ENCODE results near the gene UGT3A1.
A peak's percentile ranks its signal among the peaks of the same experiment; 100 is the strongest.

DNA sequence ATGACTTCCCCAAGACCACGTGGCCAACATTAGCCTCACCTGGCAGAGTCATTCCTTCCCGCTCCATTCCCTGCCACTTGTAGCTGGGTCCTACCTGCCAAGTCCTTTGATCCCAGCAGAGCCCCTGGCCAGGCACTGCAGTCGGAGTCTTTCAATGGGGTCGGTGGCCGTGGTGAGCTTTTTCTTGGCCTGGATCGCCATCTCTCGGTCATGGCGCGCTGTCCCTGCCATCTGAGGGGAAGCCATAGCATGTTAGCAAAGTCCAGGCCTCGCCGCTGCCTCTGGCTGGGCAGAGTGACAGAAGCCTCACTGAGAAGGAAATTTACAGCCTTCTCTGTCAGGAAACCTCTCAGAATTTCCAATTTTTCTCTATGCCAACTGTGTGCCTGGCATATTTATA is 70.3 kb downstream of the UGT3A1 start:
- no peak for TF ChIP-seq EZH2 (IDR thresholded peaks at IDR 0.05; ENCODE audit: borderline replicate concordance, low read length)
- TF ChIP-seq, protein P1, sequence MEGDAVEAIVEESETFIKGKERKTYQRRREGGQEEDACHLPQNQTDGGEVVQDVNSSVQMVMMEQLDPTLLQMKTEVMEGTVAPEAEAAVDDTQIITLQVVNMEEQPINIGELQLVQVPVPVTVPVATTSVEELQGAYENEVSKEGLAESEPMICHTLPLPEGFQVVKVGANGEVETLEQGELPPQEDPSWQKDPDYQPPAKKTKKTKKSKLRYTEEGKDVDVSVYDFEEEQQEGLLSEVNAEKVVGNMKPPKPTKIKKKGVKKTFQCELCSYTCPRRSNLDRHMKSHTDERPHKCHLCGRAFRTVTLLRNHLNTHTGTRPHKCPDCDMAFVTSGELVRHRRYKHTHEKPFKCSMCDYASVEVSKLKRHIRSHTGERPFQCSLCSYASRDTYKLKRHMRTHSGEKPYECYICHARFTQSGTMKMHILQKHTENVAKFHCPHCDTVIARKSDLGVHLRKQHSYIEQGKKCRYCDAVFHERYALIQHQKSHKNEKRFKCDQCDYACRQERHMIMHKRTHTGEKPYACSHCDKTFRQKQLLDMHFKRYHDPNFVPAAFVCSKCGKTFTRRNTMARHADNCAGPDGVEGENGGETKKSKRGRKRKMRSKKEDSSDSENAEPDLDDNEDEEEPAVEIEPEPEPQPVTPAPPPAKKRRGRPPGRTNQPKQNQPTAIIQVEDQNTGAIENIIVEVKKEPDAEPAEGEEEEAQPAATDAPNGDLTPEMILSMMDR (IDR thresholded peaks at IDR 0.05; ENCODE audit: low read length): peak; percentile 76
